Fibroblast of the aortic adventitia (primary cell): ENCODE data around the gene KRTAP15-1. TPM values are rescaled to one million over a fixed set of nuclear protein-coding genes. Genes with fewer than 3 reads are reported as not detected.

Source experiments
- DNase-seq: peaks from one replicate; pipeline ENCODE4 v3.0.0-alpha.2; 2010; ENCODE audit warnings: low read depth
- H3K4me3 ChIP-seq: 2 replicates; pipeline ENCODE4 v1.5.1; 2011; ENCODE audit warnings: low read depth, mild to moderate bottlenecking, control low read depth, low read length, moderate library complexity
- CTCF ChIP-seq: IDR thresholded peaks from 2 replicates; pipeline ENCODE4 v1.5.1; 2011; ENCODE audit warnings: mild to moderate bottlenecking, low read length, control low read depth, inconsistent platforms; ENCODE audit not compliant: insufficient read depth
- total RNA-seq: library from RNA; depleted of rRNA; stranded (reverse); fragments of >200 nt; gene quantifications from 2 replicates; pipeline ENCODE4 v1.2.3, GENCODE V29; 2012; ENCODE audit warnings: low replicate concordance

KRTAP15-1 gene
- not detected in 2 replicates for total RNA-seq

- no peak for DNase-seq
- TF ChIP-seq CTCF = no peak
- no peak within 1 kb of the TSS for H3K4me3 ChIP-seq
These were observed at the start of gene KRTAP15-1 for GRCh38 chr21:30439975-30440374. Gene KRTAP15-1 (plus strand): TSS chr21:30440275. CDS start chr21:30440328, 53 bp downstream.

GRCh38 chr21:30391492-30392025, 48.5 kb upstream of the KRTAP15-1 start:
- DNase-seq = no peak
- TF ChIP-seq CTCF = no peak
- no peak overlapping the region for H3K4me3 ChIP-seq

DNA sequence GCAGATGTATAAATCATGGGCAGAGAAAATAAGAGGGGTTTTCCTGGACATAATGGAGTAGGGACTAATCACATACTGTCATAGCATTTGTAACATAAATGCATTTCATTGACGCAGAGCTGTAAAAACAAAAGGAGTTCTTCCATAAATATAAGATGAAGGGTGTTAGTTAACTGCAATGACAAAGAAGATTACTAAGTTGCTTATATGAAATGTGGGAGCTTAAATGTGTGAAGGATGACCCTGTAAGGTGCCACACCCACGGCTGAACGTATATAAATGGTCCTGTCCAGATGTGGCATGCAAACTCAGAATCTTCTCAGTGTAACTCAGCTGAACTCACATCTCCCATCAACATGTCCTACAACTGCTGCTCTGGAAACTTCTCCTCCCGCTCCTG, 44.3 kb upstream of the KRTAP15-1 start, which contains the start of gene KRTAP13-1:
KRTAP13-1 (plus strand) TSS at position 301 of the 400 bp plus-strand sequence; CDS start at position 357, 56 bp downstream.
- no peak within 1 kb of the TSS for H3K4me3 ChIP-seq
- no peak for TF ChIP-seq CTCF
- no peak for DNase-seq

DNA sequence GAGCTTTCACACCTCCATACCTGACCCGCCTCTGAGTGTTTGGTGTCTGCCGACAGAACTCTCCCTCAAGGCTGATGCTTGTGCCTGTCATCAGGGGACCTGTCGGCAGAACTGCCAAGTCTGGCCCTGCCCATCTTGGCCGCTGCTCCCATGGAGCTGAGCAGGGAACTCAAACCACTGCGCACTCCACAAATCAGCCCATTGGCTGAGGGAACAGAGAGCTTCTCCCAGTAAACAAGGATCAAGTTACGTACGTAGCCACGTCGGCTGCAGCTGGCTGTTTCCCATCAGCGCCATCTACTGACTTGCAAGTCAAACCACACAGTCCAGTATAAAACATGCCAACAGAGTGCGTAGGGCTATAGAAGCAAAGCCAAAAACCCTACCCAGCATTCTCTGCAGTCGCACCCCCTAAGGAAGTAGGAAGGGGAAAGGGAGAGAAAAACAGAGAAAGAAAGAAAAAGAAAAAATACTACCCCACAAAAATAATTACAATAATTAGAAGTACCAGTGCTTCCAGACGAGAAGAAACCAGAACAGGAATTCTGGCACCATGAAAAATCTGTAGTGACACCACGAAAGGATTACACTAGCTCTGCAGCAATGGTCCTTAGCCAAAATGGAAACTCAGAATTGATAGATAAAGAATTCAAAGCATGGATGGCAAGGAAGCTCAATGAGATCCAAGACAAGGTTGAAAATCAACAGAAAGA, 31.1 kb upstream of the KRTAP15-1 start:
- TF ChIP-seq CTCF = no peak
- H3K4me3 ChIP-seq = no peak overlapping the region
- peak; percentile 1 for DNase-seq

DNA sequence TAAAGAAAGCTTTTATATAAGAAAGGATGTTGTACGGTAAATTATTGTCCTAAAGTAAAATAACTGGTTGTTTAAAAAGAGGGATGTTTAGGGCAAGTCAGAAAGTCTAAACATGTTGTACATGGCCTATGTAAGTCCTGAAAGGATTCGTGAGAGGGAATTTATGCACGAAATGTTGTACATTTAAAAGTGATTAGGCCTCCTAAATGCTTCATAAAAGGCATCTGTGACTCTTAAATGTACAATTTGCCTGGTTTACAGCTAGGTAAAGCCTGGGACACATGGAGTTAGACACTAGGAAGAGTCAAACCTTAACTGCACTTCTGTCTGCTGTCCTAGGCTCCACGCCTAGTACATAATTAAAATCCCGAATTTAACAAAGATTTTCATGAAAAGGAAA, 24.1 kb upstream of the KRTAP15-1 start:
- H3K4me3 ChIP-seq = no peak overlapping the region
- no peak for DNase-seq
- TF ChIP-seq CTCF = no peak

DNA sequence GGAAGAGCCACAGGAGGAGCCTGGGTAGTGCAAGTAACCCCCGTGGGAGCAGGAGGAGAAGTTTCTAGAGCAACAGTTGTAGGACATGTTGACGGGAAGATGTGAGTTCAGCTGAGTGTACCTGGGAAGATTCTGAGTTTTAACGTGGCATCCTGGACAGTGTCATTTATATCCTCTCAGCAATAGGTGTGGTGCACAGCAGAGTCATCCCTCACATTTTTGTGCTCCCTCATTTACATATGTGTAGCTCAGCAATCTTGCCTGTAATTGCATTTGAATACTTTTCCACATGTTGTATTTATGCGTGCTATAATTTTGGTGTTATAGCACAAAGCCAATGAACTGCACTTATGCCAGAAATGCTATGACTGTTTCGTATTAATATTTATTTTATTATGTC, 14.2 kb upstream of the KRTAP15-1 start, which contains the start of gene KRTAP13-3:
KRTAP13-3 (minus strand) TSS at position 101 of the 400 bp plus-strand sequence; CDS start at position 87, 14 bp downstream.
- no peak for TF ChIP-seq CTCF
- DNase-seq = no peak
- H3K4me3 ChIP-seq = no peak within 1 kb of the TSS

- H3K4me3 ChIP-seq = no peak overlapping the region
- DNase-seq = no peak
- TF ChIP-seq CTCF = no peak
These were observed 13.3 kb upstream of the KRTAP15-1 start for GRCh38 chr21:30426731-30427130.
